AG20443 (cell line): ENCODE data around the gene LGALS4.
"Not testable (repeated sequence)": the region's sequence is repeated elsewhere in the genome, so short reads cannot be mapped to it uniquely, and the experiment has no call there.

Experiments
- DNase-seq: peaks from one replicate; pipeline ENCODE4 v3.0.0; 2012; ENCODE audit warnings: low spot score, mixed read lengths

LGALS4 gene

GRCh38 chr19:38770228-38770948 is 42.4 kb downstream of the LGALS4 start:
- not testable (repeated sequence) for DNase-seq

- peak; percentile 92 for DNase-seq
These were observed 43.0 kb downstream of the LGALS4 start for GRCh38 chr19:38769635-38770211.

- DNase-seq, result no peak
These were observed 46.3 kb downstream of the LGALS4 start for GRCh38 chr19:38766276-38767047.

- DNase-seq, result no peak
These were observed 47.5 kb downstream of the LGALS4 start for GRCh38 chr19:38765214-38765613.

GRCh38 chr19:38763795-38764220 is 48.9 kb downstream of the LGALS4 start:
- no peak for DNase-seq

- not testable (repeated sequence) for DNase-seq
These were observed 50.8 kb downstream of the LGALS4 start for GRCh38 chr19:38761884-38762389.

- DNase-seq, result not testable (repeated sequence)
These were observed 51.8 kb downstream of the LGALS4 start for GRCh38 chr19:38760805-38761517.

GRCh38 chr19:38759590-38760003 is 53.1 kb downstream of the LGALS4 start:
- DNase-seq, result no peak

GRCh38 chr19:38754196-38754595 is 58.5 kb downstream of the LGALS4 start:
- not testable (repeated sequence) for DNase-seq

- not testable (repeated sequence) for DNase-seq
These were observed 59.0 kb downstream of the LGALS4 start for GRCh38 chr19:38753783-38754182.
